GM12875 (cell line): ENCODE results near the gene ZNF74.
"Not testable (repeated sequence)": the region's sequence is repeated elsewhere in the genome, so short reads cannot be mapped to it uniquely, and the experiment has no call there.

Source experiments
- H3K4me3 ChIP-seq: one replicate; pipeline ENCODE4 v1.5.1; 2011; ENCODE audit warnings: low read depth, low read length, control low read depth
- CTCF ChIP-seq: IDR thresholded peaks from 2 replicates; pipeline ENCODE4 v1.5.1; 2011; ENCODE audit warnings: low read depth, mild to moderate bottlenecking, control low read depth, inconsistent platforms, low read length, moderate library complexity, borderline replicate concordance; ENCODE audit not compliant: insufficient read depth

The ZNF74 gene

GRCh38 chr22:20384865-20385264, 9.1 kb upstream of the ZNF74 start:
- H3K4me3 ChIP-seq, result no peak overlapping the region
- TF ChIP-seq CTCF, result no peak

- no peak overlapping the region for H3K4me3 ChIP-seq
- TF ChIP-seq CTCF, result no peak
Measured at GRCh38 chr22:20386336-20386735, 7.6 kb upstream of the ZNF74 start.

- no peak overlapping the region for H3K4me3 ChIP-seq
- TF ChIP-seq CTCF, result no peak
Measured at GRCh38 chr22:20386972-20387371, 7.0 kb upstream of the ZNF74 start.

- H3K4me3 ChIP-seq, result no peak overlapping the region
- TF ChIP-seq CTCF, result no peak
Measured at GRCh38 chr22:20388200-20388599, 5.8 kb upstream of the ZNF74 start.

GRCh38 chr22:20389288-20389687, 4.7 kb upstream of the ZNF74 start:
- H3K4me3 ChIP-seq, result no peak overlapping the region
- TF ChIP-seq CTCF, result no peak

- no peak overlapping the region for H3K4me3 ChIP-seq
- TF ChIP-seq CTCF, result no peak
Measured at GRCh38 chr22:20390394-20390907, 3.5 kb upstream of the ZNF74 start.

GRCh38 chr22:20391222-20391621, 2.7 kb upstream of the ZNF74 start:
- H3K4me3 ChIP-seq, result no peak overlapping the region
- no peak for TF ChIP-seq CTCF

GRCh38 chr22:20392365-20392881, 1.5 kb upstream of the ZNF74 start:
- H3K4me3 ChIP-seq, result not testable (repeated sequence)
